Body of pancreas (tissue), 4 donors: ENCODE data around the gene NR4A3.

Experiments used
- CTCF ChIP-seq, 7 experiments: fragments of 450-650 bp in 4 of 7; fragments of 200-600 bp in 3 of 7; sonication (generic) in 3 of 7; IDR thresholded peaks; one replicate each; pipeline ENCODE4 v1.5.1; 2016 to 2019; ENCODE audit warnings: antibody characterized with exemption in 7 of 7
- POLR2A ChIP-seq, 3 donors: fragments of 450-650 bp; IDR thresholded peaks; one replicate each; pipeline ENCODE4 v1.6.1; 2016; ENCODE audit warnings: antibody characterized with exemption in 3 of 3, mild to moderate bottlenecking in 2 of 3

GRCh38 chr9:99801775-99802174 is 19.9 kb upstream of the NR4A3 start:
- no peak for TF ChIP-seq CTCF (IDR thresholded peaks at IDR 0.05)
- no peak for TF ChIP-seq POLR2A (IDR thresholded peaks at IDR 0.05)
